ENCODE data around the gene PKNOX2.

Gene PKNOX2

GRCh38 chr11:125460275-125460674 is 295.7 kb downstream of the PKNOX2 start:
- Histone ChIP-seq H3K4me3 (ENCODE audit: low read length) (no peak overlapping the region), H3K9me3 (ENCODE audit: insufficient read depth, low read length) (no peaks in the 10 kb centered on the region), H4K20me1 (ENCODE audit: insufficient read depth, low read length) (no peaks in the 10 kb centered on the region), H3K79me2 (ENCODE audit: low read length) (no peaks in the 10 kb centered on the region), H3K4me1 (ENCODE audit: low read length) (no peaks in the 10 kb centered on the region), H3K27ac (ENCODE audit: low read length) (no peak overlapping the region), H2AFZ (ENCODE audit: low read depth, low read length) (no peak overlapping the region), H3K9ac (ENCODE audit: low read length) (no peak overlapping the region), H3K4me2 (ENCODE audit: low read length) (no peak overlapping the region), H3K27me3 (ENCODE audit: low read depth, low read length) (peaks cover 6% of the 10 kb centered on the region; the same call in 1 of the 2 replicates), H3K36me3 (replicated peaks; ENCODE audit: low read depth, low read length) (no peaks in the 10 kb centered on the region)
- TF ChIP-seq, protein P1, sequence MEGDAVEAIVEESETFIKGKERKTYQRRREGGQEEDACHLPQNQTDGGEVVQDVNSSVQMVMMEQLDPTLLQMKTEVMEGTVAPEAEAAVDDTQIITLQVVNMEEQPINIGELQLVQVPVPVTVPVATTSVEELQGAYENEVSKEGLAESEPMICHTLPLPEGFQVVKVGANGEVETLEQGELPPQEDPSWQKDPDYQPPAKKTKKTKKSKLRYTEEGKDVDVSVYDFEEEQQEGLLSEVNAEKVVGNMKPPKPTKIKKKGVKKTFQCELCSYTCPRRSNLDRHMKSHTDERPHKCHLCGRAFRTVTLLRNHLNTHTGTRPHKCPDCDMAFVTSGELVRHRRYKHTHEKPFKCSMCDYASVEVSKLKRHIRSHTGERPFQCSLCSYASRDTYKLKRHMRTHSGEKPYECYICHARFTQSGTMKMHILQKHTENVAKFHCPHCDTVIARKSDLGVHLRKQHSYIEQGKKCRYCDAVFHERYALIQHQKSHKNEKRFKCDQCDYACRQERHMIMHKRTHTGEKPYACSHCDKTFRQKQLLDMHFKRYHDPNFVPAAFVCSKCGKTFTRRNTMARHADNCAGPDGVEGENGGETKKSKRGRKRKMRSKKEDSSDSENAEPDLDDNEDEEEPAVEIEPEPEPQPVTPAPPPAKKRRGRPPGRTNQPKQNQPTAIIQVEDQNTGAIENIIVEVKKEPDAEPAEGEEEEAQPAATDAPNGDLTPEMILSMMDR (IDR thresholded peaks at IDR 0.05; ENCODE audit: low read depth, low read length), result no peak
- TF ChIP-seq EZH2phosphoT487 (IDR thresholded peaks at IDR 0.05; ENCODE audit: low read depth), result no peak

DNA sequence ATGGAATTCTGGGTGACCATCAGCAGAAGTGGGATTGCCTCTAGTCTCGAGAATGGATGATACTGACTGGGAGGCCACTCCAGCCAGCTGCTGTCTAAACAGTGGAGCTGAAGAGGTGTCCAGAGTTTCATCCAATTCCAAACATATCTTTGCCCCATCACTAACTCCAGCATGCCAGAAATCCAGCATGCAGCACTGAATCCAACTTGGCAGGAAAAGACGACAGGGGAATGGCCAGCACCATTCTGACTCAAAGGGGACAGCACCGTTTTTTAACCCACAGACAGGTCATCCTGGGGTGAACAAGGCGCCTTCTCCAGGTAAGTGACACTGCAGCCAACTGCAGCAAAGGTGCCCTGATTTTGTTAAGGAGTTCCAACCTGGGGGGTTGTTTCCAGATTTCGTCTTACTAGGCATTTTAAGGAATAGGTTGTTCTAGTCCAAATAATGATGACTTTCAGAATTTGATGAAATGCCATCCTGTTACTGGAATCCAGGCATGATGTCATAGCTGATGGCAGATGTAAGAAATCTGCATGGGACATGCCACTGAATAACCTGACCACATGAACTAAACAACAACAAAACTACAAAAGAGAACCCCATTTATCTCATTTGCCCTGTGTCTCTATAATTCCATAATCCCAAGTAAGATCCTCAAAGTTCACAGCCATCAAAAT is 299.2 kb downstream of the PKNOX2 start:
- Histone ChIP-seq H3K27ac (ENCODE audit: low read length) (no peak overlapping the region), H3K79me2 (ENCODE audit: low read length) (no peaks in the 10 kb centered on the region), H3K27me3 (ENCODE audit: low read depth, low read length) (peaks cover 6% of the 10 kb centered on the region; the same call in 1 of the 2 replicates), H3K9me3 (ENCODE audit: insufficient read depth, low read length) (no peaks in the 10 kb centered on the region), H3K4me2 (ENCODE audit: low read length) (no peak overlapping the region), H3K36me3 (replicated peaks; ENCODE audit: low read depth, low read length) (no peaks in the 10 kb centered on the region), H3K4me3 (ENCODE audit: low read length) (no peak overlapping the region), H2AFZ (ENCODE audit: low read depth, low read length) (no peak overlapping the region), H4K20me1 (ENCODE audit: insufficient read depth, low read length) (no peaks in the 10 kb centered on the region), H3K9ac (ENCODE audit: low read length) (no peak overlapping the region), H3K4me1 (ENCODE audit: low read length) (no peaks in the 10 kb centered on the region)
- TF ChIP-seq, protein P1 (IDR thresholded peaks at IDR 0.05; ENCODE audit: low read depth, low read length), result no peak
- TF ChIP-seq EZH2phosphoT487 (IDR thresholded peaks at IDR 0.05; ENCODE audit: low read depth), result no peak

DNA sequence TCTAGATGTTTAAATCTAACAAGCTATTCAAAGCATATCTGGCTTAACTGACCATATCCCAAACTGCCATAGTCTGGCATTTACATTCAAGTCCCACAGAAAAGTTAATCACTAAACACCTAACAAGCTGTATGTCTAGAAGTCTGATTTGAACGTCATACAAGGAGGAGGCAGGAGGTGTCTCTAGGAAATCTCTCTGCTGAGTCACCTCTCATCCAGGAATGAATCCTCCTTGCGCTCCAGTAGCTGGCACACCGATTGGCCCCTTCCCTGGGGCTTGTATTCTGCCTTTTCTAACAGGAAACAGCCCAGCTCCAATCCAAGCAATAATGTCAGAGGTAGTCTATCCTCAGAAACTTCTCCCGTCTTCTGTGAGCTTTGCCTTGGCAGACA is 299.7 kb downstream of the PKNOX2 start:
- Histone ChIP-seq H3K4me1 (ENCODE audit: low read length) (no peaks in the 10 kb centered on the region), H3K79me2 (ENCODE audit: low read length) (no peaks in the 10 kb centered on the region), H3K4me3 (ENCODE audit: low read length) (no peak overlapping the region), H2AFZ (ENCODE audit: low read depth, low read length) (no peak overlapping the region), H3K9ac (ENCODE audit: low read length) (no peak overlapping the region), H3K36me3 (replicated peaks; ENCODE audit: low read depth, low read length) (no peaks in the 10 kb centered on the region), H3K27ac (ENCODE audit: low read length) (no peak overlapping the region), H3K4me2 (ENCODE audit: low read length) (no peak overlapping the region), H3K27me3 (ENCODE audit: low read depth, low read length) (peaks cover 6% of the 10 kb centered on the region; the same call in 1 of the 2 replicates), H3K9me3 (ENCODE audit: insufficient read depth, low read length) (no peaks in the 10 kb centered on the region), H4K20me1 (ENCODE audit: insufficient read depth, low read length) (no peaks in the 10 kb centered on the region)
- no peak for TF ChIP-seq EZH2phosphoT487 (IDR thresholded peaks at IDR 0.05; ENCODE audit: low read depth)
- TF ChIP-seq, protein P1 (IDR thresholded peaks at IDR 0.05; ENCODE audit: low read depth, low read length), result no peak

DNA sequence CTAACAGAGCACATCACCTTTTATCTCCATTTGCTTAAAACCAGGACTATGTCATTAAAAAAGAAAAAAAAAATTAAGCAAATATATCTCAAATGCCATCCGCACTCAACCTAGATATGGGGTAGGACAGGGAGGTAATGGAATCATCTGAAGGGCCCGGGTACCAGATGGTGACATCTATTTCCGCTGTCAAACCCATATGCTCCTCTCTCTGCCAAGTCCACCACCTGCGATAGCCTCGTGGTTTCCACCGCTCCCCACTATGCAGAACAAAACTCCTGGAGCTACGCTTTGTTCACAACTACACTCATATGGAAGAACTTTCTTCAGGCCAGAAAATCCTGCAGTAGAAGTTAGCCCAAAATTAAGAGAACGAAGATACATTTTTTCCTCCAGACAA is 300.1 kb downstream of the PKNOX2 start:
- TF ChIP-seq, protein P1 (IDR thresholded peaks at IDR 0.05; ENCODE audit: low read depth, low read length), result no peak
- no peak for TF ChIP-seq EZH2phosphoT487 (IDR thresholded peaks at IDR 0.05; ENCODE audit: low read depth)
- Histone ChIP-seq H3K4me3 (ENCODE audit: low read length) (no peak overlapping the region), H3K36me3 (replicated peaks; ENCODE audit: low read depth, low read length) (no peaks in the 10 kb centered on the region), H3K79me2 (ENCODE audit: low read length) (no peaks in the 10 kb centered on the region), H4K20me1 (ENCODE audit: insufficient read depth, low read length) (no peaks in the 10 kb centered on the region), H3K9ac (ENCODE audit: low read length) (no peak overlapping the region), H3K4me2 (ENCODE audit: low read length) (no peak overlapping the region), H3K4me1 (ENCODE audit: low read length) (no peaks in the 10 kb centered on the region), H2AFZ (ENCODE audit: low read depth, low read length) (no peak overlapping the region), H3K9me3 (ENCODE audit: insufficient read depth, low read length) (no peaks in the 10 kb centered on the region), H3K27ac (ENCODE audit: low read length) (no peak overlapping the region), H3K27me3 (ENCODE audit: low read depth, low read length) (peaks cover 6% of the 10 kb centered on the region; the same call in 1 of the 2 replicates)
